Upper lobe of left lung (tissue), 6 donors: ENCODE data around the gene AMOTL2. TPM values are rescaled to one million over a fixed set of nuclear protein-coding genes. Genes with fewer than 3 reads are reported as not detected.

Experiments
- ATAC-seq, 2 donors: fragments of 200-7000 bp; cut with Tn5 transposase; one replicate each; pipeline ENCODE4 v1.9.1; 2022; ENCODE audit warnings: mild to moderate bottlenecking in 2 of 2, moderate library complexity in 2 of 2; ENCODE audit not compliant: low FRiP score in 2 of 2
- DNase-seq, 2 donors: peaks; one replicate each; pipeline ENCODE4 v3.0.0-alpha.2; 2019 to 2020
- H3K27ac ChIP-seq, 4 donors: fragments of 200-600 bp; sonication (generic); one replicate each; pipeline ENCODE4 v1.5.1; 2016 to 2019
- H3K27me3 ChIP-seq, 4 donors: fragments of 200-600 bp; sonication (generic); one replicate each; pipeline ENCODE4 v1.5.1; 2017 to 2019
- H3K36me3 ChIP-seq, 4 donors: fragments of 200-600 bp; sonication (generic); one replicate each; pipeline ENCODE4 v1.5.1; 2016 to 2019
- H3K4me1 ChIP-seq, 4 donors: fragments of 200-600 bp; sonication (generic); one replicate each; pipeline ENCODE4 v1.5.1; 2018 to 2019
- H3K4me3 ChIP-seq, 4 donors: fragments of 200-600 bp; sonication (generic); one replicate each; pipeline ENCODE4 v1.5.1; 2017 to 2019; ENCODE audit warnings: mild to moderate bottlenecking in 2 of 4, moderate library complexity in 1 of 4
- H3K9me3 ChIP-seq, 4 donors: fragments of 200-600 bp; sonication (generic); one replicate each; pipeline ENCODE4 v1.5.1; 2018 to 2019
- EP300 ChIP-seq, 4 donors: sonication (generic); formaldehyde crosslinking; IDR thresholded peaks; one replicate each; pipeline ENCODE4 v1.5.1; 2017; ENCODE audit warnings: antibody characterized with exemption in 4 of 4, control low read depth in 2 of 4
- POLR2A ChIP-seq, 4 donors: fragments of 450-650 bp; IDR thresholded peaks; one replicate each; pipeline ENCODE4 v1.5.1; 2016 to 2017; ENCODE audit warnings: antibody characterized with exemption in 4 of 4, mild to moderate bottlenecking in 2 of 4
- POLR2AphosphoS5 ChIP-seq, 2 donors: sonication (generic); formaldehyde crosslinking; IDR thresholded peaks; one replicate each; pipeline ENCODE4 v1.5.1; 2017; ENCODE audit warnings: antibody characterized with exemption in 2 of 2
- WGBS, 2 donors: methylation state at CpG; one replicate each; pipeline ENCODE4 v1.1.5; 2017 to 2018; 5-methylcytosine and 5-hydroxymethylcytosine counted together
- total RNA-seq, 6 donors: library from RNA; depleted of rRNA in 4 of 6; stranded (reverse); fragments of >200 nt in 4 of 6; gene quantifications; one replicate each; pipeline versions ENCODE4 v1.1.0 to v1.2.1, GENCODE V29; 2016 to 2021
- TF ChIP-seq, protein P1 (sequence below), 6 experiments: fragments of 450-650 bp in 4 of 6; fragments of 200-600 bp in 2 of 6; sonication (generic) in 2 of 6; IDR thresholded peaks; one replicate each; pipeline ENCODE4 v1.5.1; 2016 to 2019; ENCODE audit warnings: antibody characterized with exemption in 6 of 6
- donor health status: DM: no; HTN: no; CAD: no; lungs with moderate emphysema.
- donor health status: DM: no; HTN: yes; CAD: no; lungs with severe emphysema.

The AMOTL2 gene
- total RNA-seq, 6 donors from 2014 or later: 73.3 to 179 (median 132) TPM

DNA sequence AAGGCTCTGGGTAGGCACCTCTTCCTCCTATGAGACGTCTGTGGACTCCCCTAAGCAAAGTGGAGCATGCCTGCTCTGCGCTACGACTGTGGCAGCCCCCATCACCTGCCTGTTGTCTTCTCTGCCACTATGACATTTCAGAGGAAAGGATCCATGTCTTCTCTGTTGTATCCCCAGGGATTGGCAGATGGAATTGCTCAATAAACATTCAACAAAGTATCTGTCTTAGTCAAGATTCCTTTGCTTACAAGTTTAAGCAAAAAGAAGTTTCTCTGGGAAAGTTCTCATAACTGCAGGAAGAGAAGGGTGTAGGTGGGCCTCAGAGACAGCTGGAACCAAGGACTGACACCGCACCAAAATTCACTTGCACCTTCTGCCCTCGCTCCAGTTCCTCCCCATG is 34.3 kb downstream of the AMOTL2 start:
- no peak for ATAC-seq
- Histone ChIP-seq H3K27me3 (no peaks in the 10 kb centered on the region), H3K9me3 (no peaks in the 10 kb centered on the region), H3K4me3 (no peak overlapping the region), H3K36me3 (no peaks in the 10 kb centered on the region), H3K27ac (peak overlapping the region in 1 of 4 donors; percentile 3), H3K4me1 (peaks cover 7 to 30% (median 21%) of the 10 kb centered on the region in 4 donors)
- TF ChIP-seq POLR2A (IDR thresholded peaks at IDR 0.05): no peak
- TF ChIP-seq, protein P1, sequence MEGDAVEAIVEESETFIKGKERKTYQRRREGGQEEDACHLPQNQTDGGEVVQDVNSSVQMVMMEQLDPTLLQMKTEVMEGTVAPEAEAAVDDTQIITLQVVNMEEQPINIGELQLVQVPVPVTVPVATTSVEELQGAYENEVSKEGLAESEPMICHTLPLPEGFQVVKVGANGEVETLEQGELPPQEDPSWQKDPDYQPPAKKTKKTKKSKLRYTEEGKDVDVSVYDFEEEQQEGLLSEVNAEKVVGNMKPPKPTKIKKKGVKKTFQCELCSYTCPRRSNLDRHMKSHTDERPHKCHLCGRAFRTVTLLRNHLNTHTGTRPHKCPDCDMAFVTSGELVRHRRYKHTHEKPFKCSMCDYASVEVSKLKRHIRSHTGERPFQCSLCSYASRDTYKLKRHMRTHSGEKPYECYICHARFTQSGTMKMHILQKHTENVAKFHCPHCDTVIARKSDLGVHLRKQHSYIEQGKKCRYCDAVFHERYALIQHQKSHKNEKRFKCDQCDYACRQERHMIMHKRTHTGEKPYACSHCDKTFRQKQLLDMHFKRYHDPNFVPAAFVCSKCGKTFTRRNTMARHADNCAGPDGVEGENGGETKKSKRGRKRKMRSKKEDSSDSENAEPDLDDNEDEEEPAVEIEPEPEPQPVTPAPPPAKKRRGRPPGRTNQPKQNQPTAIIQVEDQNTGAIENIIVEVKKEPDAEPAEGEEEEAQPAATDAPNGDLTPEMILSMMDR (IDR thresholded peaks at IDR 0.05): no peak
- TF ChIP-seq EP300 (IDR thresholded peaks at IDR 0.05): no peak
- no peak for TF ChIP-seq POLR2AphosphoS5 (IDR thresholded peaks at IDR 0.05)
- DNase-seq: no peak
- WGBS, 2 donors: 75 to 85% methylated on average over 5 of the region's 5 CpGs

DNA sequence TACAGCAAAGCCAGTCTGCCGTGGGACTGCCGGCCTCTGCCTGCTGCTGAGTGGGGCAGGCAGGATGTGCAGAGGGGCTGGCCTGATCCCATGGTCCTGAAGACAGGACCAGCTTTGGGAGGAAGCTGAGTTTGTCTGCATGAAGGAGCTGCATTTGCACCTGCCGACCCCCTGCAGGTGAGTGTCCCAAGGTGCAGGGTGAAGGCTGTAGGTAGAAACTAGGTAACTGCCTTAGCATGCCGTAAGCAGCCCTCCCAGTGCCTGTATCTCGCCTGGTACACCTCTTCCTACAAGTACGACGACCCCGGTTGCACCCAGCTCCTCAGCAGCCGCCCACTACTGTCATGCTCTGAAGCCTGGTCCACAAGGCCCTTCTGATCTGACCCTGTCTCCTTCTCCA is 34.9 kb downstream of the AMOTL2 start:
- no peaks in the 10 kb centered on the region for H3K36me3 ChIP-seq
- TF ChIP-seq POLR2AphosphoS5 (IDR thresholded peaks at IDR 0.05) (no peak), EP300 (IDR thresholded peaks at IDR 0.05) (no peak), POLR2A (IDR thresholded peaks at IDR 0.05) (no peak)
- TF ChIP-seq, protein P1 (IDR thresholded peaks at IDR 0.05): peak in 1 of 6 experiments; percentile 10
- H3K4me1 ChIP-seq: peaks cover 13 to 36% (median 25%) of the 10 kb centered on the region in 4 donors
- H3K4me3 ChIP-seq: no peak overlapping the region
- ATAC-seq (no peak), DNase-seq (no peak)
- H3K27me3 ChIP-seq: no peaks in the 10 kb centered on the region
- 97 to 98% methylated on average over 5 to 7 of the region's 9 CpGs for WGBS, 2 donors
- no peaks in the 10 kb centered on the region for H3K9me3 ChIP-seq
- peak overlapping the region in 1 of 4 donors; percentile 2 for H3K27ac ChIP-seq

DNA sequence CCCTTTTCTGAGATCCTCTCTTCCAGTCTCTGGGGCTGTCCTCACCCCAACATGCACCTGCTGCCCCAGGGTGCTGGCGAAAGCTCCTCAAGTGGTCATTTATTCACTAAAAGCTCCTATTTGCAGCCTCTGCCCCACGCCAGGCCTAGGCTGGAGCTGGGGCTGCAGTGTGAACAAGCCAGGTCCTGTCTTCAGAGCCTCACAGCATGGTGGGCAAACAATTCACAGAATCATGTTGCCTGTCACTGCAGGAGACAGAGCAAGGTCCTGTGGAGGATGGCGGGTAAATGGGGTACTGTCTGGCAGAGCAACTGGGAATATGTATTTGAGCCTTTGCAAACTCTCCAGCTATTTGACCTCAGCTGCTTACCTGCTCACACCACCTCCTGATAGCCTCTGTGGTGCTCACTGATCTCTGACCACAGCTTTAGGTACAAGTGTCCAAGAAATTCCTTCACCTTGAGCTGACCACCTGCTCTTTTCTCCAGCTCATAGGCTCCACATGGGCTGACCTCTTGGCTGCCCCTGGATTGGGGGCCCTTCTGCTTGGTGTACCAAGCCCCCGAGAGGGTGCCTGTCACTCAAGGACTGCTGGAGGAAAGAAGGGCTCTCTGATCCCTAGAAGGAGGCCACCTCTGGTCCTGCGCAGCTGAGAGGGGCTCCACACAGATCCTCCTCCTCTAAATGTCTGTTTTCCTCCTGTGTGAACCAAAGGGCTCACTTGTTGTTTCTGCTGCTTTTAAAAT is 35.6 kb downstream of the AMOTL2 start:
- Histone ChIP-seq H3K4me3 (no peak overlapping the region), H3K4me1 (peaks cover 19 to 42% (median 32%) of the 10 kb centered on the region in 4 donors), H3K27ac (peak overlapping the region in 1 of 4 donors; percentile 2), H3K9me3 (no peaks in the 10 kb centered on the region), H3K27me3 (no peaks in the 10 kb centered on the region), H3K36me3 (no peaks in the 10 kb centered on the region)
- 89% methylated on average over 4 to 5 of the region's 5 CpGs for WGBS, 2 donors
- no peak for TF ChIP-seq EP300 (IDR thresholded peaks at IDR 0.05)
- ATAC-seq: no peak
- no peak for DNase-seq

DNA sequence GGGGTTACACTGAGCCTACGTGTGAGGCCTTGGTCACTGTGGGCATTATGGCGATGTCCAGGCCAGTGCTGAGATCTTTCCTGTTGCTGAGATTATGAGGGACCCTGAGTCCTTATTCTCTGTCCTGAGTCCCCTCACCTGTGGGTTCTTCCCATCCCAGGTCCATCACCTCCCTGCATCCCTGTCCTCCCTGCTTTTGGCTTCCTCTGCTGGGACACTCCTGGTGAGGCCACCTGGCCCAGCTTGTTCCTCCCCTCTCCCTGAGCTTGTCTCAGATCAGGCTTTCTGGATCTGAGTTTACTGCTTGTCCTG is 36.1 kb downstream of the AMOTL2 start:
- Histone ChIP-seq H3K36me3 (no peaks in the 10 kb centered on the region), H3K4me1 (peaks cover 22 to 48% (median 36%) of the 10 kb centered on the region in 4 donors), H3K9me3 (no peaks in the 10 kb centered on the region), H3K4me3 (no peak overlapping the region), H3K27me3 (no peaks in the 10 kb centered on the region), H3K27ac (peak overlapping the region in 2 of 4 donors; percentile 77 to 80)
- no peak for DNase-seq
- ATAC-seq: no peak
- WGBS, 2 donors: 96% methylated on average over 2 of the region's 2 CpGs; no CpG with 5 or more reads in 1 of the 2 donors
- no peak for TF ChIP-seq POLR2A (IDR thresholded peaks at IDR 0.05)

DNA sequence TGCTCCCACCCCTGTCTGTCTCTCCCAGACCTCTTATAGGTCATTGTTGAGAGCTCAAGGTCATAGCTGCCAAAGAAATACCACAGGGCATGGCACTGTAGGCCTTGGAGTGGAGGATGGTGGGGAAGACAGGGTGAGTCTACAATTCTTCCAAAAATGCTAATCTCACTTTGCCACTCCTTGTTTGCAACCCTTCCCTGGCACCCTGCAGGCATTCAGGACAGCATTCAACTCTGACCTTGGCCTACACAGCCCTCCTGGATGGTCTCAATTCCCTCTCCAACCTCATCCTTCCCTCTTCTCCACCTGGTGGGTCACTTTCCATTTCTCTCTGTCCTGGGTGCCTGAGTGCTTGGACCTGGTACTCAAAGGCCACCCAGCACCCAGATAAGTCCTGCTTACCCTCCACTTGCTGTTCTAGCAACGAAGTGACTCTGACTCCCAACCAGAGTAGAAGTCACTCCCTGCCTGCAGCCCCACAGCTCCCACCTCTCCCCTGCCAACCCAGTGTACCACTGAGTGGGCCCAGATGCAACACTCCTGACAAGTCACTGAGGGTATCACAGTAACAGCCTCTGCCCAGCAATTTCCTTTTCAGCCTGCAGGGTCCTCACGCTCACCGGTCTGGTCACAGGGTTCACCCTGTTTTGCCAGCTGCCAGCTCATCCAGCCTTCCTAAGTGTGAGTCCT is 36.6 kb downstream of the AMOTL2 start:
- no peak overlapping the region for H3K4me3 ChIP-seq
- ATAC-seq (no peak), DNase-seq (no peak)
- 75 to 83% methylated on average over 3 of the region's 3 CpGs for WGBS, 2 donors
- TF ChIP-seq, protein P1 (IDR thresholded peaks at IDR 0.05): no peak
- TF ChIP-seq POLR2A (IDR thresholded peaks at IDR 0.05) (no peak), POLR2AphosphoS5 (IDR thresholded peaks at IDR 0.05) (no peak), EP300 (IDR thresholded peaks at IDR 0.05) (no peak)
- H3K4me1 ChIP-seq: peaks cover 23 to 51% (median 40%) of the 10 kb centered on the region in 4 donors
- H3K27me3 ChIP-seq: no peaks in the 10 kb centered on the region
- H3K9me3 ChIP-seq: no peaks in the 10 kb centered on the region
- peak overlapping the region; percentile 71 to 80 (median 78) for H3K27ac ChIP-seq
- H3K36me3 ChIP-seq: no peaks in the 10 kb centered on the region
